HG03097 (cell line): ENCODE results near the gene HRH2.
"Not testable (repeated sequence)": the region's sequence is repeated elsewhere in the genome, so short reads cannot be mapped to it uniquely, and the experiment has no call there.

Experiments
- ATAC-seq: cut with Tn5 transposase; IDR thresholded peaks from one replicate; pipeline ENCODE4 v1.9.1; 2021; ENCODE audit not compliant: unreplicated experiment, low FRiP score

Gene HRH2

GRCh38 chr5:175657593-175658271 is at the start of gene HRH2:
Gene HRH2, plus strand, starts transcription at chr5:175658071. Its CDS starts 25,163 bp downstream, at chr5:175683234.
- no peak for ATAC-seq

- no peak for ATAC-seq
Measured at GRCh38 chr5:175609526-175609925, 48.3 kb upstream of the HRH2 start.

DNA sequence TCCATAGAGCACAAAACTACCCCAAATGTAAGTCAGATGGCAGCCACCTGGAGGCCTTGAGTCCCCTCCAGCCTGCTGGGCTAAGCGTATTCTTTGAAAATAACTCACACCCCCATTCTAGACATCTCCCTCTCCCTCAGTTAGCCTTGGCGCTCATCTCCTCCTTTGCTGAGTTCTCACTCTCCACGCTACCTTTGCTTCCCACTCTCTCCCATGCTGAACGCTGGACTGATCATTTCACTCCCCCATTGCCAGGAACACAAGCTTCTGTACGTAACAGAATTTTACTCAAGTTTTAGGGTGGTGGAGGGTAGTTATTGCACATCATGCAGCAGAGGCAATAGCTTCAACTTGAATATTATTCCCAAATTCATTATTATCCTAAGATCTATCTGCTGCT is 47.5 kb upstream of the HRH2 start:
- no peak for ATAC-seq

- no peak for ATAC-seq
Measured at GRCh38 chr5:175610898-175611297, 47.0 kb upstream of the HRH2 start.

DNA sequence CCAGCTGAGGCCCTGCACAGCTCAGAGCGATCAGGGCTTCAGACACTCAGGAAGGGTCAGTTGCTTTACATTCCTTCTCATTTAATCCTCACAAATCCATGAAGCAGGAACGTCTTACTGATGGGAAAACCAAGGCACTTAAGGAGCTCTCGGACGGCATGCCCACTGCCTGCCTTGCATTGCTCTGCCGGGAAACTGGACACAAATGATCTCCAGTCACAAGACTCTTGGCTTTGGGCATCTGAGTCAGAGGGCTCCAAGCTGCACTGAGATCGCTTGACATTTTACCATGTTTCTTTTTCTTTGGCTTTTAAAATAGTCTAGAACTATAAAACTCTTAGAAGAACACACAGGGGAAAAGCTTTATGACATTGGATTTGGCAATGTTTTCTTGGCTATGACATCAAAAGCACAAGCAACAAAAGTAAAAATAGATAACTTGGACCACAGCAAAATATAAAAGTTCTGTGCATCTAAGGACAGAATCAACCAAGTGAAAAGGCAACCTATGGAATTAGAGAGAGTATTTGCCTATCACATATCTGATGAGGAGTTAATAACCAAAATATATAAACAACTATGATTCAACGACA is 43.6 kb upstream of the HRH2 start:
- ATAC-seq, result no peak

GRCh38 chr5:175614861-175615260 is 43.0 kb upstream of the HRH2 start:
- ATAC-seq, result no peak

DNA sequence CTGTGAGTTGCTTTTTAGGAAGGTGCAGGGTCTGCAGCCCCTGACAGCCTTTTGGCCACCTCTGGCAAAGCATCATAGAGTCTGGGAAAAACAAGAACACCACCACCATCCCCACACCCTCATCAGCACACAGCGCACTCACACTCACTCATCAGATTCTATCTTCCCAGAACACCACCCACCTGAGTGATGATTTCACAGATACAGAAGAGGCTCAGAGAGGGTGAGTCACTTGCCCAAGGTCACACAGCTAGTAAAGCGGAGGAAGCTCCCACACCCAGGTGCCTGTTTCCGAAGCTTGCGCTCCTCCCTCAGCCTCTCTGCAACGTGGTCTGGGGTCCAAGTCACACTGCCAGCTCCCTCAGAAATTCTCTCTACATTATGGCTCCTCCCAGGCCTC is 41.8 kb upstream of the HRH2 start:
- no peak for ATAC-seq

- not testable (repeated sequence) for ATAC-seq
Measured at GRCh38 chr5:175616527-175616926, 41.3 kb upstream of the HRH2 start.

DNA sequence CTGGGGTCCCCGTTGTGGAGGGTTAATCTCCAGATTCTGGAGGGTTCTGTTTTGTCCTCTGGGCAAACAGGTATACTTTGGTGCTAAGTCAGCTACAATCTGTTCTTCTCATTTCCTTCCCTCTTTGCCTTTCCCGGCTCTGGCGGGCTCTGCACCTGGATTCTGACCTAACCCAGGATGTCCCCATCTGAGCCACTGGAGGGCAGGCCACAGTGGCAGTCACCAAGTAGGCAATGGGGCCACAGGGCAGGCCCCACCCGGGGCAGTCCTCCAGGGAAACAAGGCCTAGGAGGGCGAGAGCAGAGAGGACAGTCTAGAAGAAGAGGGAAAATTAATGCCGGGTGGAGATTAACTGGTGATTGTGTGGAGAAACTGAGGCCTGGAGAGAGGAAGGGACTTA is 40.4 kb upstream of the HRH2 start:
- ATAC-seq, result no peak

GRCh38 chr5:175620527-175620926 is 37.3 kb upstream of the HRH2 start:
- ATAC-seq, result no peak

DNA sequence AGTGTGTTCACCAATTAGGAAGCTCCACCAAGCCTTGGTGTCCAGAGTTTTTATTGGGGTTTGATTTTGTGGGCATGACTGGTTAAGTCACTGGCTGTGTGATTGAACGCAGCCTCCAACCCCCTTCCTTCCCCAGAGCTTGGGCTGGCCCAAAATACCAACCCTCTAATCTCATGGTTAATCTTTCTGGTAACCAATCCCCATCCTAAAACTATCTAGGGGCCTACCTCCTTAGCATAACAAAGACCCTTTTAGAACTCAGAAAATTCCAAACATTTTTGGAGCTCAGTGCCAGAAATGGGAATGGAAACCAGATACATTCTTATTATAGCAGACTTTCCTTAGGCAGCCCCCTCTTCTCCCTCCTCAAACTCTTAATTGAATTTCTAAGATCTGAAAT is 35.9 kb upstream of the HRH2 start:
- ATAC-seq, result no peak

- ATAC-seq, result no peak
Measured at GRCh38 chr5:175623088-175623487, 34.8 kb upstream of the HRH2 start.

DNA sequence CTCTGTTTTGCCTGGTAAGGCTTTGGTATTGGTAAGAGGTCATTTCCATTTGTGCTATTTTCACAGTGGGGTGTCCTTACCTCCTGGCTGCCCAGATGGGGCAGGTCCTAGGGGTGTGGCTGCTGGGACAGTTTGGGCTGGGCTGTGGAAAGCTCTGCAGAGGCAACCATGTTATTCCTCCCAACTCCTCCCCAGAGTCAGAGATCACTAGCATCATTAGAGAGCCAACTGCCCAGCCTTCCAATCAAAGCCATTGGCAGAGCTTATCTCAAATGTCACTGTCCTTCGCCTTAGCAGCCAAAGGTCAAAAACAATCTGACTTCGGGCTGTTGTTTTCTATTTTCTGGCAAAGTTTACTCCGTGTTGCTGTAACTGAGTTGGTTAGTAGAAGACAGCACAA is 33.6 kb upstream of the HRH2 start:
- no peak for ATAC-seq

DNA sequence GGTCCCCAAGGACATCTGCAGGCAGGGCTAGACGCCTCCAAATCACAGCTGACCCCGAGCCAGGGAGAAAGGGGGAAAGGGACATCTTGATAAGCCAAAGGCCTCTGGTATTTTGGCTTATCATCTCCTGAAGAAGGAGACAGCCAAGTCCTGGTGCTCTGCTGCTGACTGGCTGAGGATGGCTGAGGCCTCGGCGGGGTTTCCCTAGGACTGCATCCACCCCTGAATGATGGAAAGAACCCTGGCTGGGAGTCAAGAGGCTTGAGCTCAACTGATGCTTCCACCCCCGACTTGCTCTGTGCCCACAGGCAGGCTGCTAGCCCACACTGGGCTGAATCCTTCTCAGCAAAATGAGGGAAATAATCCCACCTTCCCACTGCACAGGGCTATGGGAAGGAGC is 30.9 kb upstream of the HRH2 start:
- ATAC-seq, result no peak

DNA sequence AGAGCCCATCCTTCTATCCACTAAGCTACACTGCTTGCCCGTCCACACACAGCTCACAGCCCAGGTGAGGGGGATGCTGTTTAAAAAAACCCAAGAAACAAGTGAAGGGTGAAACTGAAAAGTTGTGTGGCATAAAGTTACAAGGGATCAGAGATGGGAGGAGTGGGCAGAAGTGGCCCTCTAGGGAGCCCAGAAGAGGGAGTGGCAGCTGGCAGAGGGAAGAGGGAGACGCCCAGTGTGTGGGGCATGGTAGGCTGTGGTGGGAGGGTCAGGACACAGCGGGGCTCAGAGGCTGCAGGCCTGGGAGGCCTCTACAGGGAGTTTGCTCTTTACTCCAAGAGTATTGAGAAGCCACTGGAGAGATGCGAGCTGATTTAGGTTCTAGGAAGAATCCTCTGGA is 30.1 kb upstream of the HRH2 start:
- no peak for ATAC-seq

GRCh38 chr5:175628668-175629067 is 29.2 kb upstream of the HRH2 start:
- ATAC-seq, result no peak

GRCh38 chr5:175629261-175629660 is 28.6 kb upstream of the HRH2 start:
- no peak for ATAC-seq

- ATAC-seq, result no peak
Measured at GRCh38 chr5:175629793-175630192, 28.1 kb upstream of the HRH2 start.

- ATAC-seq, result no peak
Measured at GRCh38 chr5:175635854-175636584, 21.9 kb upstream of the HRH2 start.

GRCh38 chr5:175638305-175638704 is 19.6 kb upstream of the HRH2 start:
- ATAC-seq, result no peak

- no peak for ATAC-seq
Measured at GRCh38 chr5:175640106-175640775, 17.6 kb upstream of the HRH2 start.
